GM21447 (cell line): Measurements from ENCODE around the gene ACTL8.

Source experiments
- ATAC-seq: cut with Tn5 transposase; IDR thresholded peaks from one replicate; pipeline ENCODE4 v1.9.1; 2021; ENCODE audit not compliant: unreplicated experiment

The ACTL8 gene

GRCh38 chr1:17873007-17873675 lies 118.0 kb downstream of the ACTL8 start:
- ATAC-seq = no peak

GRCh38 chr1:17874231-17874630 lies 119.1 kb downstream of the ACTL8 start:
- no peak for ATAC-seq

- ATAC-seq = no peak
Observed at GRCh38 chr1:17874710-17875109, 119.6 kb downstream of the ACTL8 start.

- ATAC-seq = no peak
Observed at GRCh38 chr1:17875171-17875881, 120.2 kb downstream of the ACTL8 start.

- no peak for ATAC-seq
Observed at GRCh38 chr1:17875882-17876280, 120.7 kb downstream of the ACTL8 start.
